K562 (cell line): ENCODE data around the gene IL27RA. TPM values are rescaled to one million over a fixed set of nuclear protein-coding genes. Genes with fewer than 3 reads are reported as not detected.

Experiments used
- ATAC-seq: fragments of 200-7000 bp; cut with Tn5 transposase; 3 replicates; pipeline ENCODE4 v1.9.1; 2020; ENCODE audit warnings: moderate library complexity
- BruUV-seq: library from RNA; stranded (reverse); fragments of 400-500 nt; replicated peaks from 2 replicates; lab custom pipeline; 2021; lab: Mats Ljungman, UMichigan
- CTCF ChIA-PET: fragments of 300-600 bp; formaldehyde crosslinking; extraction: SDS; loops from one replicate; lab custom pipeline; 2021; ENCODE audit warnings: low intra/inter-chr PET ratio; lab: Yijun Ruan, JAX
- POLR2A ChIA-PET: fragments of 300-600, 350-650 bp; sonication (Branson Sonifier 250); formaldehyde crosslinking; extraction: SDS; loops from one replicate; lab custom pipeline; 2021; ENCODE audit warnings: antibody characterized with exemption, inconsistent platforms; lab: Yijun Ruan, JAX
- DNase-seq, 4 experiments: peaks; one replicate each; pipeline versions ENCODE4 v3.0.0 to v3.0.0-alpha.2; 2011 to 2018; ENCODE audit warnings: low spot score in 3 of 4, mixed read lengths in 3 of 4; ENCODE audit errors: extremely low read depth in 1 of 4
- FAIRE-seq: peaks from 2 replicates; lab custom pipeline; 2011; peaks lifted over from hg19 to GRCh38; lab: Jason Lieb, UNC
- H2AFZ ChIP-seq: 2 replicates; pipeline ENCODE4 v1.6.0; 2011; ENCODE audit warnings: low read depth, low read length, control low read depth, inconsistent platforms
- H3K27ac ChIP-seq: fragments of 200-600 bp; 3 replicates; pipeline ENCODE4 v1.8.0; 2011; ENCODE audit warnings: low read depth, mild to moderate bottlenecking, control low read depth, inconsistent platforms, low read length, moderate library complexity, mixed read lengths; ENCODE audit errors: extremely low read depth
- H3K27me3 ChIP-seq, 2 experiments: fragments of 300-600 bp in 1 of 2; 2 replicates in 1 of 2; 3 replicates in 1 of 2; pipeline versions ENCODE4 v1.6.0 to v1.8.0; 2011; ENCODE audit warnings: inconsistent platforms in 2 of 2, low read length in 2 of 2, mild to moderate bottlenecking in 1 of 2, mixed read lengths in 1 of 2, moderate library complexity in 1 of 2; ENCODE audit not compliant: control insufficient read depth in 2 of 2, insufficient read depth in 2 of 2
- H3K36me3 ChIP-seq: fragments of 300-600 bp; 3 replicates; pipeline ENCODE4 v1.8.0; 2011; ENCODE audit warnings: mild to moderate bottlenecking, low read length, inconsistent platforms; ENCODE audit not compliant: control insufficient read depth, insufficient read depth
- H3K4me1 ChIP-seq, 2 experiments: fragments of 200-600 bp in 1 of 2; replicated peaks in 1 of 2; 2 replicates in 1 of 2; 3 replicates in 1 of 2; pipeline versions ENCODE4 v1.5.1 to v1.8.0; 2011; ENCODE audit warnings: inconsistent platforms in 2 of 2, low read length in 2 of 2, mild to moderate bottlenecking in 1 of 2, mixed read lengths in 1 of 2, moderate library complexity in 1 of 2; ENCODE audit not compliant: control insufficient read depth in 2 of 2, insufficient read depth in 2 of 2
- H3K4me2 ChIP-seq: 2 replicates; pipeline ENCODE4 v1.6.1; 2011; ENCODE audit warnings: low read length, control low read depth, inconsistent platforms, mixed read lengths; ENCODE audit not compliant: insufficient read depth
- H3K4me3 ChIP-seq: fragments of 200-600 bp; sonication (generic), shearing (Covaris generic); 2 replicates; pipeline ENCODE4 v1.5.1; 2016; ENCODE audit warnings: control low read depth, inconsistent platforms
- H3K79me2 ChIP-seq: fragments of 200-600 bp; 3 replicates; pipeline ENCODE4 v1.8.0; 2011; ENCODE audit warnings: low read length, inconsistent platforms; ENCODE audit not compliant: control insufficient read depth, insufficient read depth
- H3K9ac ChIP-seq, 2 experiments: 2 replicates each; pipeline versions ENCODE4 v1.6.0 to v1.6.1; 2011; ENCODE audit warnings: low read depth in 2 of 2, low read length in 2 of 2, control low read depth in 1 of 2, inconsistent platforms in 1 of 2, mild to moderate bottlenecking in 1 of 2, mixed read lengths in 1 of 2; ENCODE audit not compliant: insufficient read depth in 1 of 2
- H3K9me1 ChIP-seq: one replicate; pipeline ENCODE4 v1.6.0; 2011; ENCODE audit warnings: inconsistent platforms, mild to moderate bottlenecking, low read length, moderate library complexity; ENCODE audit not compliant: control insufficient read depth, insufficient read depth
- H3K9me3 ChIP-seq: replicated peaks from 2 replicates; pipeline ENCODE4 v1.5.1; 2011; ENCODE audit warnings: low read depth, low read length, inconsistent platforms; ENCODE audit not compliant: control insufficient read depth, insufficient read depth
- H4K20me1 ChIP-seq: replicated peaks from 2 replicates; pipeline ENCODE4 v1.6.1; 2011; ENCODE audit warnings: low read length, inconsistent platforms, mixed read lengths; ENCODE audit not compliant: control insufficient read depth, insufficient read depth
- ARHGAP35 ChIP-seq: fragments of 450-650 bp; IDR thresholded peaks from 2 replicates; pipeline ENCODE4 v1.6.1; 2018; ENCODE audit not compliant: partially characterized antibody
- BCOR ChIP-seq: fragments of 450-650 bp; IDR thresholded peaks from 2 replicates; pipeline ENCODE4 v1.6.1; 2016
- BRD9 ChIP-seq: fragments of 450-650 bp; IDR thresholded peaks from 2 replicates; pipeline ENCODE4 v1.6.1; 2018; ENCODE audit warnings: low read depth; ENCODE audit not compliant: partially characterized antibody
- CBFA2T3 ChIP-seq: fragments of 450-650 bp; IDR thresholded peaks from 2 replicates; pipeline ENCODE4 v1.6.1; 2017
- HDAC2 ChIP-seq: fragments of 450-650 bp; IDR thresholded peaks from 2 replicates; pipeline ENCODE4 v1.6.1; 2016; ENCODE audit warnings: mild to moderate bottlenecking
- KDM1A ChIP-seq, 2 experiments: fragments of 450-650 bp; IDR thresholded peaks; 2 replicates each; pipeline ENCODE4 v1.6.1; 2016; ENCODE audit warnings: mild to moderate bottlenecking in 2 of 2
- KLF1 ChIP-seq: fragments of 450-650 bp; IDR thresholded peaks from 2 replicates; pipeline ENCODE4 v1.6.1; 2016; ENCODE audit warnings: missing genetic modification characterization, missing compliant biosample characterization
- NRF1 ChIP-seq, 2 experiments: fragments of 450-650 bp; IDR thresholded peaks in 1 of 2; conservative IDR thresholded peaks in 1 of 2; 2 replicates each; pipeline ENCODE4 v1.6.1; 2014; ENCODE audit warnings: mild to moderate bottlenecking in 2 of 2
- PTBP1 ChIP-seq: fragments of 200-400 bp; formaldehyde crosslinking; IDR thresholded peaks from 2 replicates; pipeline ENCODE4 v1.6.1; 2017; ENCODE audit warnings: low read depth, low read length
- RFX1 ChIP-seq: fragments of 450-650 bp; IDR thresholded peaks from 2 replicates; pipeline ENCODE4 v1.6.1; 2016; ENCODE audit warnings: mild to moderate bottlenecking, moderate library complexity
- SMARCA5 ChIP-seq: fragments of 450-650 bp; IDR thresholded peaks from 2 replicates; pipeline ENCODE4 v1.6.1; 2016
- ZEB2 ChIP-seq: fragments of 450-650 bp; IDR thresholded peaks from 2 replicates; pipeline ENCODE4 v1.6.1; 2016
- ZFP36 ChIP-seq: fragments of 150-350 bp; IDR thresholded peaks from 2 replicates; pipeline ENCODE4 v1.6.1; 2018; ENCODE audit warnings: low read length, low read depth; ENCODE audit not compliant: partially characterized antibody
- ZNF717 ChIP-seq: fragments of 250-450 bp; sonication (Bioruptor Pico); IDR thresholded peaks from 2 replicates; pipeline ENCODE4 v1.5.0; 2021
- ZNF766 ChIP-seq: fragments of 200-800 bp; sonication (Bioruptor generic); conservative IDR thresholded peaks from 2 replicates; pipeline ENCODE4 v1.6.1; 2016; ENCODE audit warnings: missing genetic modification characterization, missing compliant biosample characterization
- ZSCAN29 ChIP-seq: fragments of 450-650 bp; IDR thresholded peaks from 2 replicates; pipeline ENCODE4 v1.6.1; 2017
- WGBS: fragments of 100-300 bp; shearing (Covaris generic); methylation state at CpG from one replicate; pipeline ENCODE4 v1.1.6; 2016; ENCODE audit warnings: low coverage, mixed read lengths; ENCODE audit not compliant: insufficient coverage; ENCODE audit errors: missing lambda C conversion rate; 5-methylcytosine and 5-hydroxymethylcytosine counted together
- in situ Hi-C: fragments of 300-500 bp; cut with MboI; formaldehyde crosslinking; loops from 4 replicates; pipeline ENCODE4 v1.15.0; 2018; ENCODE audit warnings: inconsistent platforms, mixed read lengths
- intact Hi-C: fragments of 100-400 bp; cut with micrococcal nuclease; formaldehyde crosslinking; loops from 2 replicates; pipeline ENCODE4 v1.14.2; 2022
- polyA plus RNA-seq, 8 experiments: library from polyadenylated mRNA; depleted of rRNA in 4 of 8; stranded (reverse) in 5 of 8; unstranded in 3 of 8; fragments of >200 nt; fragmentation: Nextera tagmentation in 2 of 8; fragmentation: Illumina TruSeq in 1 of 8; extraction: Ambion mirVana in 2 of 8; extraction: Trizol in 1 of 8; gene quantifications; 2 replicates each; pipeline versions ENCODE4 v1.2.1 to v1.2.3, GENCODE V29; 2011 to 2014; ENCODE audit warnings: inconsistent platforms in 1 of 8, missing spikeins in 1 of 8
- total RNA-seq, 7 experiments: library from RNA; depleted of rRNA in 6 of 7; stranded (reverse); fragments of >200 nt in 6 of 7; fragmentation: Illumina TruSeq in 2 of 7; extraction: Trizol in 2 of 7; gene quantifications; 2 replicates each; pipeline versions ENCODE4 v1.2.1 to v1.2.3, GENCODE V29; 2011 to 2021; ENCODE audit warnings: low replicate concordance in 1 of 7
- TF ChIP-seq, protein P1 (sequence below): fragments of 150-350 bp; conservative IDR thresholded peaks from 2 replicates; pipeline ENCODE4 v1.6.1; 2014; ENCODE audit warnings: low read length
- TF ChIP-seq, protein P2 (sequence below): fragments of 250-450 bp; sonication (Bioruptor Pico); IDR thresholded peaks from 2 replicates; pipeline ENCODE4 v1.5.0; 2021; ENCODE audit warnings: mild to moderate bottlenecking, moderate library complexity

The IL27RA gene
- total and polyA plus RNA-seq, 9 of the 15 experiments (the other 6 are each of a cell fraction or from before 2014, with no cell fraction given): 1.9 to 15.9 (median 12.0) TPM

DNA sequence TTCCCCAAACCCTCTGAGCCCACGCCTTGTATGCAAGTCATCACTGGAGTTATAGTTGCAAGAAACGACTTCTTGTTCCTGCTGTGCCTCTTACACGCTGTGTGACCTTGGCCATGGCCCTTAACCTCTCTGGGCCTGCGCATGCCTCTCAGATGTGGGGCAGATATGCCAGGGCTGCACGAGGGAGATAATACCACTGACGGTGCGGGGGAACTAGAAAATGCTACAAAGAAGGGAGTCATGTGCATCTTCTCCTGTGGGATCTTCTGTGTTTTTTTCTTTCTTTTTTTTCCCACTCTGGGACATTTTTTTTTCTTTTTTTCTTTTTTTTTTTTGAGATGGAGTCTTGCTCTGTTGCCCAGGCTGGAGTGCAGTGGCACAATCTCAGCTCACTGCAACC lies 63.3 kb downstream of the IL27RA start (continued):
- TF ChIP-seq ZEB2: no peak
- TF ChIP-seq ZSCAN29: no peak
- peak; percentile 90 to 92 for TF ChIP-seq KDM1A (IDR thresholded peaks at IDR 0.05)
- TF ChIP-seq ZNF766: no peak
- no peak for TF ChIP-seq KLF1 (tag)
- peak; percentile 71; the same call in 1 of the 2 replicates for TF ChIP-seq HDAC2
- TF ChIP-seq ARHGAP35: peak; percentile 34
- TF ChIP-seq BRD9: peak; percentile 96
- TF ChIP-seq CBFA2T3: peak; percentile 74
- TF ChIP-seq SMARCA5: peak; percentile 87
- peak; percentile 86 for TF ChIP-seq ZFP36
- peak; percentile 99 for TF ChIP-seq BCOR
- 0 out of 2 replicates have a peak, but pooled peaks have one; percentile 88 for TF ChIP-seq PTBP1
- TF ChIP-seq, all 486 proteins: peak for 21

GRCh38 chr19:14096272-14096992 lies 64.9 kb downstream of the IL27RA start:
- ChIA-PET POLR2A (interaction anchor here (0.8 to 0.9 kb wide), 4 partner anchors 9 to 309 kb away, joined by 3 to 4 read pairs (median 3); partner anchors contain the start of gene PRKACA), CTCF (no interaction called here)
- 89% methylated on average over 6 of the region's 11 CpGs for WGBS
- Histone ChIP-seq H3K36me3 (peaks cover 15% of the 10 kb centered on the region; the same call in 1 of the 3 replicates), H3K79me2 (no peaks in the 10 kb centered on the region), H3K9ac (peak overlapping the region in 1 of 2 experiments; percentile 22; a peak in 1 of 4 replicates), H3K4me3 (no peak overlapping the region), H3K9me3 (peaks cover 10% of the 10 kb centered on the region), H3K27ac (no peak overlapping the region), H3K4me1 (peaks cover 2 to 16% of the 10 kb centered on the region in 2 experiments; a peak in 3 of 5 replicates), H2AFZ (no peak overlapping the region), H3K9me1 (no peaks in the 10 kb centered on the region), H3K27me3 (no peaks in the 10 kb centered on the region), H3K4me2 (no peak overlapping the region), H4K20me1 (no peaks in the 10 kb centered on the region)
- no TSS peak for BruUV-seq
- ATAC-seq: no peak
- in situ Hi-C loops: no loop called here
- intact Hi-C loops: no loop called here
- no peak for FAIRE-seq
- no peak for DNase-seq
- TF ChIP-seq NRF1 (conservative IDR thresholded peaks at IDR 0.05 in 1 of 2, IDR thresholded peaks at IDR 0.05 in 1 of 2): no peak
- TF ChIP-seq, protein P1, sequence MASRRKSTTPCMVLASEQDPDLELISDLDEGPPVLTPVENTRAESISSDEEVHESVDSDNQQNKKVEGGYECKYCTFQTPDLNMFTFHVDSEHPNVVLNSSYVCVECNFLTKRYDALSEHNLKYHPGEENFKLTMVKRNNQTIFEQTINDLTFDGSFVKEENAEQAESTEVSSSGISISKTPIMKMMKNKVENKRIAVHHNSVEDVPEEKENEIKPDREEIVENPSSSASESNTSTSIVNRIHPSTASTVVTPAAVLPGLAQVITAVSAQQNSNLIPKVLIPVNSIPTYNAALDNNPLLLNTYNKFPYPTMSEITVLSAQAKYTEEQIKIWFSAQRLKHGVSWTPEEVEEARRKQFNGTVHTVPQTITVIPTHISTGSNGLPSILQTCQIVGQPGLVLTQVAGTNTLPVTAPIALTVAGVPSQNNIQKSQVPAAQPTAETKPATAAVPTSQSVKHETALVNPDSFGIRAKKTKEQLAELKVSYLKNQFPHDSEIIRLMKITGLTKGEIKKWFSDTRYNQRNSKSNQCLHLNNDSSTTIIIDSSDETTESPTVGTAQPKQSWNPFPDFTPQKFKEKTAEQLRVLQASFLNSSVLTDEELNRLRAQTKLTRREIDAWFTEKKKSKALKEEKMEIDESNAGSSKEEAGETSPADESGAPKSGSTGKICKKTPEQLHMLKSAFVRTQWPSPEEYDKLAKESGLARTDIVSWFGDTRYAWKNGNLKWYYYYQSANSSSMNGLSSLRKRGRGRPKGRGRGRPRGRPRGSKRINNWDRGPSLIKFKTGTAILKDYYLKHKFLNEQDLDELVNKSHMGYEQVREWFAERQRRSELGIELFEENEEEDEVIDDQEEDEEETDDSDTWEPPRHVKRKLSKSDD: no peak
- TF ChIP-seq RFX1: no peak
- TF ChIP-seq, protein P2, sequence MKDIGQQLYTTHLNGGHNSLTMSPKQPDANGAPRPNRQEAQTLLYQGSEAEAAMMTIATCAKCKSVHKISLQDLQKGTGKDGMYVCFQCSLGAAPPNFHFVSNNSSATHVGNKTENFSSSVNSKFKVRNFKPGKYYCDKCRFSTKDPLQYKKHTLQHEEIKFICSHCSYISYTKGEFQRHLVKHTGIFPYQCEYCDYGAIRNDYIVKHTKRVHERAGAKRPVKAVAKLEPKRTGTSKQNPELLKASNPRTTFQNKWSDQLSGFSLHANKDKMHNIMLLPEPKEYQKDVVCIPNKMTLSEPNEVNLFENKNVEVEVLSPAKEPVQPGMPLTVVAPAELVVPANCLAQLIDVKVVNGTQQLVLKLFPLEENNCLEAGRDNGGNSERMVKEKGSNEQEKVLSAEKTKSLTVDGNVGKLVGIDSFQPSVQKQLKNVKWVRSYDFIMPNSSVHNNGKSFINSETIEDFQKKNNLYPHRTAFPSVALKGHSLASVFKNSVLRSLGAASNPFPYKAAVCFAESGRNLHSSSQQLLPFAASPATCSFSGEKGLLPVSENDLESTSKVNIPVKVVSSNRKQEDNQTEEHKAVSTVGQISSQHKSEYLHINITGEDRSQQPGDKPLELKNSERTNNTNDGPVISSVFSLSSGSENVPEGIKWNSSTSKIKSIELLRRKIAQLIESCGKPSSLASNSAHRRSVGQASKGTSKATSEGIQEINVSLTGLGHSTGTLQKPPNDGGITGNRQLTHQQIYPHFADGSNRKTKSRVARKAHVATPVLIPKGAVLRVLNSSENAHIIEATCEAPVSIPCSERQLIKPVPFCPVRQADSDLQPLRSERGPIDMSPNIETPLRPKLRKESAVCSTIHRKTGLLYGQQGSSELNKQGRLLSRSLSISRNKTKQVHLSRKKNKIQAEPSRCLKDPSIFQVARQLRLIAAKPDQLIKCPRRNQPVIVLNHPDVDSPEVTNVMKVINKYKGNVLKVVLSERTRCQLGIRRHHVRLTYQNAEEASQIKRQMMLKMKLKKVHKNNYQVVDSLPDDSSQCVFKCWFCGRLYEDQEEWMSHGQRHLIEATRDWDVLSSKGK (CRISPR knock-in tag): no peak
- no peak for TF ChIP-seq ZNF717 (CRISPR knock-in tag)
